AML-193 (cell line): ENCODE data around the gene NFYA.
A peak's percentile ranks its signal among the peaks of the same experiment; 100 is the strongest.

ENCODE experiments used
- DNase-seq, 2 experiments: peaks; one replicate each; lab custom pipeline; 2025; lab: John Stamatoyannopoulos, UW

NFYA gene

DNA sequence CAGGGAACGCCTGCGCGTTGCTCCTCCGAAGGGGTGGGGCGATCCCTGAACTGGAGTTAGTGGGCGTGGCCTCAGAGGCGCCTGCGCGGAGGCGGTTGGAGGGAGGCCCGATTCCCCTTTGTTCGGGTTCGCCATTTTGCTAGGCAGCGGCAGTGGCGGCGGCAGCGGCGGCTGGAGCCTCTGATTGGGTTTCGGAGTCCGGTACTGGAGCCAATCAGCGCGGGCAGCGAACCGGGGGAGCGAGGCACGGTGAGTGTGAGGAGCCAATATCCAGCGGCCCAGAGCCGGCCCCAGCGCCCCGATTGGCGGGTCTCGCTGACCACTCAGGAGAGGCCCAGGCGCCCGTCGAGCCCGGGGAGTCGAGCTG is at the start of gene NFYA:
Gene NFYA (plus strand): TSS at position 139 of the 367 bp plus-strand sequence. CDS start 6,116 bp downstream, outside the sequence.
- no peak for DNase-seq

DNA sequence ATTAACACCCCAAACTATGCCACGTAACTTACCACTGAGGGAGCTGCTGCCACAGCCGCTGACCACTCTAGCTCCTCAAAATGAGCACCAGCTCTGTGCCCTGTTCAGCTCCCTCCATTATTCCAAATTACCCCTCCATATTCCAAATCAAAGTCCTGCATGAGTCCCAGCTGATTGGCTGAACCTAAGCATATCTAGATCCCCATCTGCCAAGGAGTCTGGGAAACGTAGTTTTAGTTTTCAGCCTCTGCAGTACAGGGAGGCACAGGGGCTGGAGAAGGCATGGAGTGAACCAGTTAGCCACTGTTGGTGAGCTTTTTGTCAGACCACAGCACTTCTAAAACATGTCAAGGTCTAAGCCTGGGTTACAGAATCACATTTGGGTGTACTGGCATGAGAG is 49.7 kb upstream of the NFYA start:
- no peak for DNase-seq

- DNase-seq, result no peak
These were observed 46.7 kb upstream of the NFYA start for GRCh38 chr6:41025966-41026530.

DNA sequence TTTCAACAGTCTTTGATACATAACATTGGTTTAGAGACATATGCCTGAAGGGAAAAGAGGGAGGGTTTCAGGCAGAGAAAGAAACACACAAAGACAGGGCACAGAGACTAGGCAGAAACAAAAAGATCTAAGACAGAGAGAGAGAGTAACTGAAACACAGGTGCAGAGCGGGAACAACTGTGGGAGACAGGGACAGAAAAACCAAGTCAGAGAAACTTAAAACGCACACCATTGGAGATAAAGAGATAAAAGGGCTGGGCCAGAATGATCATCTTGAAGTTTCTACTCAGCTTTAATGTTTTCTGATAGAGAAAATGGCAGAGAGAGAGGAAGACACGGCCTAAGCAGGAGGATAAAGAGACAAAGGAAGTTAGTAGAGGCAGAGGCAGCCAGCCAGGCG is 45.5 kb upstream of the NFYA start:
- DNase-seq, result peak in 1 of 2 experiments; percentile 59

DNA sequence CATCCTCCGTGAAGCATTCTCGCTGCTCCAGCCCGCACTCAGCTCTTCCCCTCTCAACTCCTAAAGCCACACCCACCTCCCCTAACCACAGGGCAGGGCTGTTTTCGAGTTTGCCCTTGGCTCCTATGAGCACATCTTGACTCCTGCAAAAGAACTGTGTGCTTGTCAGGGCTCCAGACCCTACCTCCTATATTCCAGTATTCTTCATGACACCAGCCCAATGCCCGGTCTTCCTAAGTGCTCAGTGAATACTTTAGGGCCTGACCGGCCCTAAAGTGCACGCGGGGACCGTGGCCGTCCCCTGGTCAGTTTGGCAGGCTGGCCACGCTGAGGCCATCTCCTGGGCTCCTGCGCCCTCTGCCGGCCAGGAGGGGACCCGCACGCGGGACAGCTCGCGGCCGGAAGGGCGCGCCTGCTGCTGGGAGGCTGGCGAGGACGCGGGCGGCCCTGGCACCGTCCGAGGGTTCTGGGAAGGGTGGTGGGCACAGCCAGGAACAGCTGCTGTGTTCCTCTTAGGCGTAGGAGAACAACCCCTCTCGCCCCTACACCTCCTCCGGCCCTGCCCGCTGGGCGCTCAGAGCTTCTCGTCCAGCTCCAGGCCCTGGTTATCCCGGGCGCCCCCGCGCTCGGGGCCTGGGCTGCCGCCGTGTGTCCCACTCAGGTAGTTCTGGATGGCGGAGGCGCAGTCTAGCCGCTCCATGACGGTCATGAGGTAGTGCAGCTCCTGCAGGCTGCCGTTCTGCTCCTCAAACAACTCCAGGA is 44.8 kb upstream of the NFYA start:
- peak; percentile 86 to 91 for DNase-seq

- peak; percentile 58 to 69 for DNase-seq
These were observed 44.0 kb upstream of the NFYA start for GRCh38 chr6:41028561-41029412.

DNA sequence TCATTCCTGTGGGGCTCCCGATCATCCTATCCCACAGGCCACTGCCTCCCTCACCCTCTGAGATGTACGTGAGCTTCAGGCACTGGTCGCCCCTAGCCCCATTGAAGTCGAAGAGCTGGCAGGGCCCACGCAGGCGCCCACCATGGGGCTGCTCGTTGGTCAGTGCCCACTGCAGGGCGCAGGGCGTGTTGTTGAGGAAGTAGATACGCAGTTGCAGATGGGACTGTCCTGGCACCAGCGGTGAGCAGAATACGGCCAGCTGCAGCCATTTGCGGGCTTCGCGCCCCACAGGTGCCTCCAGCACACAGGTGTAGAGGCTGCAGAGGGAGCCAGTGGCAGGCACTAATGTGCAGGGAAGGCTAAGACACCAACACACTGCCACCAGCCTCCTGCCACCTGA is 39.9 kb upstream of the NFYA start:
- DNase-seq, result no peak

- no peak for DNase-seq
These were observed 39.0 kb upstream of the NFYA start for GRCh38 chr6:41033776-41034175.

- DNase-seq, result no peak
These were observed 36.6 kb upstream of the NFYA start for GRCh38 chr6:41036186-41036585.

- DNase-seq, result no peak
These were observed 36.2 kb upstream of the NFYA start for GRCh38 chr6:41036601-41037000.

GRCh38 chr6:41037107-41037900 is 35.5 kb upstream of the NFYA start:
- DNase-seq, result no peak

- no peak for DNase-seq
These were observed 34.6 kb upstream of the NFYA start for GRCh38 chr6:41038205-41038604.

GRCh38 chr6:41039060-41039998 is 33.4 kb upstream of the NFYA start, which contains the start of gene UNC5CL:
Gene UNC5CL, minus strand, starts transcription at chr6:41039221. Its CDS starts 4,147 bp downstream, at chr6:41035074.
- peak; percentile 39 to 41 for DNase-seq

DNA sequence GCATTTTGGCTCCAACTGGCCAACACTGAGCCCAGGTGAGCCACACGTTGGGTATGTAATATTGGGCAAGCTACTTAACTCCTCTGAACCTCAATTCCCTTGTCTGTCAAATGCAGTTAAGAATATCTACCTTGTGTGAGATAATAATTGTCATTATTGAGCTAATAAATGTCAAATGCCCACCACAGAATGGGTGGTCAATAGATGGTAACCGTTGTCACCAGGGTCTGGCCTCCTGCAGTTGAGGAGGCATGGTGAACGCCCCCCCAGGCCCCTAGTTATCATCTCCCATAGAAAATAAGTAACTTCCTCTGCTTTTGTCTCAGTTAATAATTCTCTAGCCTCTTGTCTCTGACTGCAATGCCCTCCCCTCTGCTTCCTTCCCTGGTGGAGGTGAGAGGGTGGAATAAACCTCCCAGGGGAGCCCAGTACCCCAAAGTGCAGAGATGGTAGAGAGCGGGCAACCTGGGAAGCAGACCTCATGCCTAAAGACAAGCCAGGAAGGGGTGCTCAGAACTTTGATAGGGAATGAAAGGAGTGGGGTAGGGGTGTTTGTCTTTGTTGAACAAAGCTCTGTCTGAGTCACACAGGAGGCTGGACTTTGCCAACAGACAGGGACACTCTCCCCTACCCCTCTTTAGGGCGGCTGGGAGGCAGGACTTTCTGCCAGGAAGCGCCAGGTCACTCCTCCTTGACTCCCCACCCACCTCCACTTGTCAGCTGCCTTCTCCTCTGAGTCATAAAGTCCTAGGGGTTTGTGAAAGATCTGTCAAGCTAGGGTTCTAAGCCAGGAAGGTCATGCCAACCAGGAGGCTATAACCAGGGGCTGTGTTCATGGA is 32.5 kb upstream of the NFYA start:
- peak in 1 of 2 experiments; percentile 8 for DNase-seq

- DNase-seq, result no peak
These were observed 31.7 kb upstream of the NFYA start for GRCh38 chr6:41040940-41041536.

DNA sequence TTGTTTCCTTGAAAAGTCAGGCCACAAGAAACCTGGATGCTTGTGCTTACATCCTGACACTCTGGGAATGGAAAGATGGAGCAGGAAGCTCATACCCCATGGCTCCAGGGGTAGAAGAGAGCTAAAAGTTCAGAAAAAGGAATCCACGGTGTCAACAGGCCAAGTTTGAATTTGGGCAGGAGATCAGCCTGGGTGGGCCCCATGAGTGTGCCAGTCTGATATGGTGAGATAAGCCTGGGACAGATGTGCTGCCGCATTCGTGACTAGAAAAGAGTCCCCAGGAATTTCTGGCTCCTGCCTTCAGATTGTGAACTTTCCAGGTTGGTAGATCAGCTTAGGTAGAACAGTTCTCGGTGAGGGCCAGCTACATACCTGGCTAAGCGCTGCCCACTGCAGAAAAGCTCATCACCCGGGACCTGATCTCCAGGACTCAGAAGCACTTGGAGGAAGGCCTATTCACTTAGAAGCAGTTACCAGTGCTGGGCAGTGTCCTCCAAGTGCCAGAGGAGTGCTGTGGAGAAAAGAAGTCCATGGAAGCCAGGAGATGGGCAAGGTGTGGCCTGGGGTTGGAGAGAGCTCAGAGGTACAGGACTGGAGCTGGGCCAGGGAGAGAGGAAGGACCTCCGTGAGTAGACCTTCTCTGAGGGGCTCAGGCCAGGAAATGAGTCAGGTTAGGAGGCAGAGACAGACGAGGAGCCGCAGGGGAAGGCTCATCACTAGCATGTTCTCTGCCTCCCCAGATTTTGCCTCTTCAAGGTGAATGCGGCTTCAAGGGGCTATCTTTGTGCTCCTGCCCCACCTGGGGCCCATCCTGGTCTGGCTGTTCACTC is 30.3 kb upstream of the NFYA start, which contains the start of gene TSPO2:
Gene TSPO2 (plus strand): TSS at position 242 of the 830 bp plus-strand sequence. CDS start 519 bp downstream, at position 761.
- DNase-seq, result no peak

- no peak for DNase-seq
These were observed 29.6 kb upstream of the NFYA start for GRCh38 chr6:41043151-41043550.

GRCh38 chr6:41045664-41046063 is 27.1 kb upstream of the NFYA start:
- no peak for DNase-seq
